Measurements from ENCODE around the gene TCEAL3. TPM values are rescaled to one million over a fixed set of nuclear protein-coding genes. Genes with fewer than 3 reads are reported as not detected.
"Not testable (repeated sequence)": the region's sequence is repeated elsewhere in the genome, so short reads cannot be mapped to it uniquely, and the experiment has no call there.

TCEAL3 gene
- 1.9 TPM for total RNA-seq

- DNase-seq (ENCODE audit: low read depth in 2 of 3, low spot score in 2 of 3): peak in 2 of 3 donors; percentile 53 to 57
These were observed at the start of gene TCEAL3 for GRCh38 chrX:103607364-103608305. Gene TCEAL3, plus strand, starts transcription at chrX:103607963. Its CDS starts 1,102 bp downstream, at chrX:103609065.

GRCh38 chrX:103560256-103560655, 47.5 kb upstream of the TCEAL3 start:
- no peak for DNase-seq (ENCODE audit: low read depth in 2 of 3, low spot score in 2 of 3)

GRCh38 chrX:103562801-103563200, 45.0 kb upstream of the TCEAL3 start:
- no peak for DNase-seq (ENCODE audit: low read depth in 2 of 3, low spot score in 2 of 3)

GRCh38 chrX:103565197-103565596, 42.6 kb upstream of the TCEAL3 start:
- no peak for DNase-seq (ENCODE audit: low read depth in 2 of 3, low spot score in 2 of 3)

- DNase-seq (ENCODE audit: low read depth in 2 of 3, low spot score in 2 of 3): no peak
These were observed 42.0 kb upstream of the TCEAL3 start for GRCh38 chrX:103565752-103566151.

- DNase-seq (ENCODE audit: low read depth in 2 of 3, low spot score in 2 of 3): no peak
These were observed 36.6 kb upstream of the TCEAL3 start for GRCh38 chrX:103571121-103571520.

- DNase-seq (ENCODE audit: low read depth in 2 of 3, low spot score in 2 of 3): no peak
These were observed 36.0 kb upstream of the TCEAL3 start for GRCh38 chrX:103571726-103572125.

GRCh38 chrX:103573202-103573601, 34.6 kb upstream of the TCEAL3 start:
- DNase-seq (ENCODE audit: low read depth in 2 of 3, low spot score in 2 of 3): no peak

- no peak for DNase-seq (ENCODE audit: low read depth in 2 of 3, low spot score in 2 of 3)
These were observed 23.2 kb upstream of the TCEAL3 start for GRCh38 chrX:103584596-103584995.

- peak in 1 of 3 donors; percentile 39 for DNase-seq (ENCODE audit: low read depth in 2 of 3, low spot score in 2 of 3)
These were observed 22.1 kb upstream of the TCEAL3 start, which contains the start of gene TCEAL4 for GRCh38 chrX:103585411-103586313. Gene TCEAL4, plus strand, starts transcription at chrX:103585515. Its CDS starts 1,161 bp downstream, at chrX:103586676.

- no peak for DNase-seq (ENCODE audit: low read depth in 2 of 3, low spot score in 2 of 3)
These were observed 21.5 kb upstream of the TCEAL3 start for GRCh38 chrX:103586314-103586646.

- no peak for DNase-seq (ENCODE audit: low read depth in 2 of 3, low spot score in 2 of 3)
These were observed 21.1 kb upstream of the TCEAL3 start for GRCh38 chrX:103586659-103587058.

- DNase-seq (ENCODE audit: low read depth in 2 of 3, low spot score in 2 of 3): not testable (repeated sequence)
These were observed 15.5 kb upstream of the TCEAL3 start for GRCh38 chrX:103592295-103592694.

GRCh38 chrX:103595202-103595601, 12.6 kb upstream of the TCEAL3 start:
- not testable (repeated sequence) for DNase-seq (ENCODE audit: low read depth in 2 of 3, low spot score in 2 of 3)

GRCh38 chrX:103608306-103608963, 672 bp downstream of the TCEAL3 start:
- DNase-seq (ENCODE audit: low read depth in 2 of 3, low spot score in 2 of 3): no peak

- no peak for DNase-seq (ENCODE audit: low read depth in 2 of 3, low spot score in 2 of 3)
These were observed 2.5 kb downstream of the TCEAL3 start for GRCh38 chrX:103610282-103610681.

GRCh38 chrX:103613362-103613890, 5.7 kb downstream of the TCEAL3 start:
- DNase-seq (ENCODE audit: low read depth in 2 of 3, low spot score in 2 of 3): no peak

- DNase-seq (ENCODE audit: low read depth in 2 of 3, low spot score in 2 of 3): no peak
These were observed 7.2 kb downstream of the TCEAL3 start for GRCh38 chrX:103614999-103615398.

- no peak for DNase-seq (ENCODE audit: low read depth in 2 of 3, low spot score in 2 of 3)
These were observed 8.1 kb downstream of the TCEAL3 start for GRCh38 chrX:103615781-103616371.

GRCh38 chrX:103616676-103617186, 9.0 kb downstream of the TCEAL3 start:
- DNase-seq (ENCODE audit: low read depth in 2 of 3, low spot score in 2 of 3): no peak

All from hematopoietic multipotent progenitor cell (in vitro differentiated cells).